TTC549 (cell line): ENCODE measurements around the gene RBMY1J.
"Not testable (repeated sequence)": the region's sequence is repeated elsewhere in the genome, so short reads cannot be mapped to it uniquely, and the experiment has no call there.

Experiments used
- FAIRE-seq: peaks from 2 replicates; lab custom pipeline; 2012; peaks lifted over from hg19 to GRCh38; lab: Jason Lieb, UNC

Gene RBMY1J

GRCh38 chrY:22403110-22403509, at the start of gene RBMY1J:
Gene RBMY1J, plus strand, starts transcription at chrY:22403410. Its CDS starts 2,038 bp downstream, at chrY:22405448.
- FAIRE-seq = not testable (repeated sequence)

DNA sequence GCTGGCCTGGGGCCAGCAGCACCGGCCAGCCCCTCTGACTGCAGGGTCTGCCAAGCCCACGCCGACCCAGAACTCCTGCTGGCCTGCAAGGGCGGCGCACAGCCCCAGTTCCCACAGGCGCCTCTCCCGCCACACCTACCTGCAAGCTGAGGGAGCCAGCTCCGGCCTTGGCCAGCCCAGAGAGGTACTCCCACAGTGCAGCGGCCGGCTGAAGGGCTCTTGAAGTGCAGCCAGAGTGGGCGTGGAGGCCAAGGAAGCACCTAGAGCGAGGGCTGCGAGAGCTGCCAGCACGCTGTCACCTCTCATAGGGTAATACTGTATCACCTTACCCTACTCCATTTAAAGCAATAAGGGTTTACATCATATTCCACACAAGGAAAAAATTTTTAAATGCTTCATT, 35.8 kb upstream of the RBMY1J start:
- no peak for FAIRE-seq

DNA sequence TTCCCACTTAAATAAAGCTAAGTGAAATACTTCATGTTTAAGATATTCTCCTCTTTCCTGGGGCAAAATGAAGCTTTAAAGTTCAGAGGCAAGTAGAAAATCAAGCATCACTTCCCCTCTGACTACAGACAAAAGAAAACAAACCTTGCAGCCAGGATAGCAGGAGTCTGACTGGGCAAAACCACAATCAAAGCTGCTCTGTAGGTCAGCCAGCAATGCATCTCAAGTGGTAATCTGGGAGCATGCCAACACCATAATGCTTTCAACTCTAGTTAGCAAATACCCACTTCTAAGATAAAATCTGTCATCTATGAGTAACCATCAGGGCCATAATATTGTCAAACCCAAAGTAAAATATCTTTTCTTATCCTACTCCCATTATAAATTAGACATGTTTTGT, 32.6 kb upstream of the RBMY1J start:
- FAIRE-seq = no peak

DNA sequence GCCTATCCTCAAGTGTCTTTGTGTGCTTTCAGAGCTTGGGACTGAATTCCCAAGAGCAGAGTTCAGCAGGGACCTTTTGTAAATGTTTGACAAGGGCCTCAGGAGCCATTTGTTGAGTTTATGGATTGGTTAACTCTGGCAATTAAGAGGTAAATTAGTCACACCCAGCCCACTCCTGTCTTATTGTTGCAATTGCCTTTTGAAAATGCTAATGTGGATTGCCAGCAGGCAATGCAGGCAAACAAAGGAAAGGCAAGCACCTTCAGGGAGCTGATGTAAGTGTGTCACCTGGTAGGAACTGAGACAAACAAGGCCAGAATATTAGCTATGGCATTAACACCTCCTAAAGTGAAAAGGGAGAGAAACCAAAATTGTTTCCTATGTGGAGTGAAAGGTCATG, 29.7 kb upstream of the RBMY1J start:
- no peak for FAIRE-seq

DNA sequence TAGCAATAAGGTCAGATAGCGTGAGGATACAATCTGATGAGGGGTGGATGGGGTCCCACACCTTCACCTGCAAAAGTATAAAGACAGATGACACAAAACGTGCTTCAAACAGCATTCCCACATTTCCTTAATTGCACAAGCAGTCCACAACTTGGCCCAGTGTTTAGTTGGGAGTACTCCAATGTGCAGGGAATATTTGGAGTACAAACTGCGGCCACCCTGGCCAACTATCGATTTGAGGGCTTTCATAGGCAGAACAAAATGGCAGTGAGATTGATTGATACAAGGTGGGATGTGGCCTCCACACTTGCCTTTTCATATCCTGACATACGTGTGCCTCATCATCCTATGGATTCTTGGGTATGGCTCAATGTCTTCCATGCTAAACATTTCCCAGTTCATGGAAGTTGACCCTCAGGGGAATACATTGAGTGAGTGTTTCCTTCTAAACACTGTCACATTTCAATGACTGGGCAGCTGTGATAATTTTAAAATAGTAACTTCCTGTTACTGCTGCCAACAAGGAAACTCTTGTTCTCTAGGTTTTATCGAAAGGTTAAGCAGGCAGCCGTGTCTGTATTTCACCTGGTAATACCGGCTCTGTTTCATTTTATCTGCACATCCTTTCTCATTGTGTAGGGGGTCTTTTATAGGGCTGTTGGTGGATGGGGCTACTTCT, 41.6 kb downstream of the RBMY1J start:
- FAIRE-seq = not testable (repeated sequence)

DNA sequence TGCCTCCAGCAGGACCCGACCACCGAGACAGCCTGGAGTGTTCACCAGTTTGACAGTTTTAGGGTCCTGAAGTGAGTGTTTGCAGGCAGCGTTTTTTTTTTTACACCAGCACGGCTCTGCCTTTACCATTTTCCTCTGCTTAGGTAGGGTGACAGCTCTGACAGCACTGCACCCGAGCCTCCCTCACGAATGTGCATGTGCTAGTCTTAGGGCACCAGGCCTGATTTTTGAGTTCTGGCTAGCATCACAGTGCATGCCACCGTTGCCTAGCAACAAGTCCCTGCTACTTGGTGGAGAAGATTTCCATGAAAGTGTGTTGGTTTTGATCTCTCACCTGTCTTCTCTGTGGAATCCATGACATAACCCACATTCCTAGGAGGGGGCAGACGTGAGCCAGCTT, 52.3 kb downstream of the RBMY1J start:
- FAIRE-seq = not testable (repeated sequence)

- FAIRE-seq = not testable (repeated sequence)
Observed at GRCh38 chrY:22461962-22462361, 58.8 kb downstream of the RBMY1J start.
